ENCODE data around the gene DDX19B.
A peak's percentile ranks its signal among the peaks of the same experiment; 100 is the strongest.
"Not testable (repeated sequence)": the region's sequence is repeated elsewhere in the genome, so short reads cannot be mapped to it uniquely, and the experiment has no call there.

DDX19B gene

DNA sequence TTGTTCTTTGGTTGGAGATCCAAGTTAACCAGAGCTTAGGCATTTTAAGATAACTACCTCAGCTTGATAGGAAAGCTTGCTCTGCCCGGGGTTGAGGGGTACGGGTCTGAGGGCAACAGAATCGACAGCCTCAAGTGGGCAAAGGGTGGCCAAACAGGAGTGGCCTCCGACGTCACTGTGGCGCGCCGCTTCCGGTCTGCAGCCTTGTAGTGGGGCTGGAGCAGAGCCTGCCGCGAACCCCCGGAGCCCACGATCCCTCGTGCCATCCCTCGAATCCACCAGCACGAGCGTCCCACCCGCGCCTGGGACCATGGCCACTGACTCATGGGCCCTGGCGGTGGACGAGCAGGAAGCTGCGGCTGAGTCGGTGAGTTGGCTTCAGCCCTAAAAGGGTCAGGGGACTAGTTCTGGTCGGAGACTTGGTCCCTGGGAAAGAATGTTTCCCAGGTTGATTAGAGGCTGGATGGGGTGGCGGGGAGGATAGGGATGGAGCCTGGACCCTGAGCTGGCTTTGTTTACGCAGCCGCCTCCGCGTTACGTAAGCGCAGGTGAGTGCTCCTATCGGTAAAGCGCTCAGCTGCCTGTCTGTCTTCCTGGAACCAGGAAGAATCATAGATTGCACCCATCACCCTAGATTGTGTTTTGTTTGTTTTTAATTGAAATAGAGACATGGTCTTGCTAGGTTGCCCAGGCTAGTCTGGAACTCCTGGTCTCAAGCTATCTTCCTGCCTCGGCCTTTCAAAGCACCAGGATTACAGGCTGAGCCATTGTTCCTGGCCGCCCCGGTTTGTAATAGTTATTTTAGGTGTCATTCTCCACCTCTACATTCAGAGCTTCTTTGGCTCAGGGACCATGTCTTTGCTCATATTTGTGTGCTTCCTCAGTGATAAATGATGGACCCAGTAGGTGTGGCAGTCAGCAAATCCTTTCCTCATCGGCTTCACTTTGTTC lies at the start of gene DDX19B:
Gene DDX19B, plus strand, starts transcription at position 199 of the 951 bp plus-strand sequence. Its CDS starts 112 bp downstream, at position 311.
- no peak for DNase-seq (ENCODE audit: low read depth)

DNA sequence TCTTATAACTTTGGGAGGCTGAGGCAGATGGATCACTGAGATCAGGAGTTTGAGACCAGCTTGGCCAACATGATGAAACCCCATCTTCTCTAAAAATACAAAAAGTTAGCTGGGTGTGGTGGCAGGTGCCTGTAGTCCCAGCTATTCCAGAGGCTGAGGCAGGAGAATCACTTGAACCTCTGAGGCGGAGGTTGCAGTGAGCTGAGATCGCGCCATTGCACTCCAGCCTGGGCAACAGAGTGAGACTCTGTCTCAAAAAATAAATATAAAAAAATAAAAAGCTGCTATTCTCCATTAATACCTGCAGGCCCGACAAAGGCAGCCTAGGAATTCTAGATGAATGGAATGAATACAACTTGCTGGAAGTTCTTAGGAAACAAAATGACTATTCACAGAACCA lies 49.3 kb upstream of the DDX19B start:
- DNase-seq (ENCODE audit: low read depth): not testable (repeated sequence)

GRCh38 chr16:70250748-70251628 lies 48.0 kb upstream of the DDX19B start:
- DNase-seq (ENCODE audit: low read depth): no peak

GRCh38 chr16:70251629-70252354 lies 47.2 kb upstream of the DDX19B start, which contains the start of gene EXOSC6:
EXOSC6 (minus strand) TSS chr16:70251940; CDS start chr16:70251900, 40 bp downstream.
- DNase-seq (ENCODE audit: low read depth): peak; percentile 77

DNA sequence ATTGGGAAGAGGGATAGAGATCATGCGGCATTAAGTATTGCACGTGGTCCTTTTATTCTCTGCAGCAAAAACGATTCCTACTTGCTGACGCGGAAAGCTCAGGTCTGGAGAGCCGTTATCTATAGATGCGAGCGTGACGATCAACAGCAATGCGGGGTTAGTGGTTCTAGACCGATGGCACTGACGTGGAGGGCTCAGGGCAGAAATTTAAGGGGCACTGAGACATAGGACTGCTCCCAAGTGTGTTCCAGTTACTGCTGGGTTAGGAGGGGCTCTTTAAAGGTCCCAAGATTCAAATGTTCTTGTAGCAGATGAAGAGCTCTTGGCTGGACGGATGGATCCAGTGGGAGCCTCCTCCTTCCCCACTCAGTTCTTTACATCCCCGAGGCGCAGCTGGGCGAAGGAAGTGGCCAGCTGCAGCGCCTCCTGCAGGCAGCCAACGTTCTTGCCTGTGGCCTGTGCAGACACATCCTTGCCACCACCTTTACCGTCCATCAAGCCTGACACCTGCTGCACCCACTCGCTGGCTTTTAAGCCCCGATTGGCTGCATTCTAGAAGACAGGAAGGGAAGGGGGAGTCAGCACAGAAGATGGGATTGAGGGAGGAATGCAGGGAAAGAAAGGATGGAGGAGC lies 46.5 kb upstream of the DDX19B start:
- DNase-seq (ENCODE audit: low read depth): no peak

- DNase-seq (ENCODE audit: low read depth): no peak
These were observed 45.5 kb upstream of the DDX19B start for GRCh38 chr16:70253291-70254106.

- no peak for DNase-seq (ENCODE audit: low read depth)
These were observed 44.6 kb upstream of the DDX19B start for GRCh38 chr16:70254180-70254964.

DNA sequence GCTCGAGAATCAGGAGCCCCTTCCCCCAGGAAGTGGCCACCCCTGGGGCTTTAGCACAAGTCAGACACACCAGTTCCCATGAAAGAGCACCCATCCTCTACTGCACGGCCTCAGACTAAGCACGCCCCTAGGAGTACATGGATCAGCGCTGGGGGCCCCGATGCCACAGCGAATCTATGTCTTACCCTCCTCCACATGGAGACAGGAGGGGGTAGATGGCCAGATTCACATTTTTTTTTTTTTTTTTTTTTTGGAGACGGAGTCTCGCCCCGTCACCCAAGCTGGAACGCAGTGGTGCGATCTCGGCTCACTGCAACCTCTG lies 44.1 kb upstream of the DDX19B start:
- no peak for DNase-seq (ENCODE audit: low read depth)

DNA sequence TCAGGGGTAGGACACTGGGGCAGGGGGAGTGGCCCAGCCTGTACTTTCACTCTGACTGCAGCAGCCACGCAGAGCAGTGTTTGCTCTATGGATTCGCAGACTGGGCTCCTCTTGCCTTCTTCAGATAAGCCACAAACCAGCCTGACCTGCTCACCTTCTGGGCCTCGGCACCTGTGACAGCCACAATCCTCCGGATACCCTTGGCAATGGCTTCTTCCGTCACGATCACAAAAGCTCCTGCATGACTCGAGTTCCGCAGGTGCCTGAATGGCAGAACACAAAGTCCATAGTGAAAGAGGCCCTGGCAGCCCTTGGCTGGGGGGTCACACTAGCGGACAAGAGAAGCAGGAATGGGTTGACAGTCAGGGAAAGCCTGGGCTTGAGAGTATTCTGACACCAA lies 43.4 kb upstream of the DDX19B start:
- no peak for DNase-seq (ENCODE audit: low read depth)

- no peak for DNase-seq (ENCODE audit: low read depth)
These were observed 41.6 kb upstream of the DDX19B start for GRCh38 chr16:70257391-70257790.

DNA sequence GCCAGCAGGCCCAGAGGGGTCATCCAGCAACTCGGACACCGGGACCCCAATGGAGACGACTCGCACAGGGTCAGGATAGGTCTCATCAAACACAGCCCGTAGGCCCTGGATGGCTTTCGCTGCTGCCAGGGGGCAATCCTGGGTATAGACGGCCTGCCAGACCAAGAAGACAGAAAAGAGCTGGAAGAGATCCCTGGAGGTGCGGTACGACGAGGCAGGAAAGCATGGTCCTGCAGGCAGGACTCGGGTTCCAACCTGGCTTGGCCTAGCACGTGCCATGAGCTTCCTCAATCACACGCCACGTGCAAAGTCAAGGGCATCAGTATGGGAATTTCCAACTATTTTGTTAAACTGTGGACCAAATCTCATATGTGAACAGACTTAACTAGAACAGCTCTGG lies 40.9 kb upstream of the DDX19B start:
- no peak for DNase-seq (ENCODE audit: low read depth)

DNA sequence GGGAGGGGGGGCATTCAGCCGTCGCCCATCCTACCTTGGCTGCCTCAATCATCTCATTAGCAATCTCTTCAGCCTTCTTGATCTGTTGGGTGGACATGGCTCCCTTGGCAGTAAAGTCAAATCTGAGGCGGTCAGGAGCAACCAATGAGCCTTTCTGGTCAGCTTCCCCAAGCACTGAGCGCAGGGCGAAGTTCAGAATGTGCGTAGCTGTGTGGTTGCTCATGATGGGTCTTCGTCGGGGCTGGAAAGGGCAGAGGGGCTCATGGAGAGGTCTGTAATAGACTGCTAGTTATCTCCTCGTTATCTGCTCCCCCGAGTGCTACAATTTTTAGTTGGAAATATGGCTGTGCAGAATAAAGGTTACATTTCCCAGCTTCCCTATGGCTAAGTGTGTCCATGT lies 40.0 kb upstream of the DDX19B start:
- DNase-seq (ENCODE audit: low read depth): no peak

DNA sequence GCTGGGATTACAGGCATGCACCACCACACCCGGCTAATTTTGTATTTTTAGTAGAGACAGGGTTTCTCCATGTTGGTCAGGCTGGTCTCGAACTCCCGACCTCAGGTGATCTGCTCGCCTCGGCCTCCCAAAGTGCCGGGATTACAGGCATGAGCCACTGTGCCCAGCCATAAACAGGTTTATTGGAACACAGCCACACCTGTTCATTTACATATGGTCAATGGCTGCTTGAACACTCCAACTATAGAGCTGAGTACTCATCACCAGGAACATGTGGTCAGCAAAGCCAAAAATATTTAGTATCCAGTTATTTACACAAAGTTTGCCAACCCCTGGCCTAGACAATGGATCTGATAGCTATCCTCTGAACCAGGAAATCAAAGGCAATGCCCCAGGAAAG lies 39.1 kb upstream of the DDX19B start:
- not testable (repeated sequence) for DNase-seq (ENCODE audit: low read depth)

GRCh38 chr16:70267516-70267915 lies 31.5 kb upstream of the DDX19B start:
- no peak for DNase-seq (ENCODE audit: low read depth)

DNA sequence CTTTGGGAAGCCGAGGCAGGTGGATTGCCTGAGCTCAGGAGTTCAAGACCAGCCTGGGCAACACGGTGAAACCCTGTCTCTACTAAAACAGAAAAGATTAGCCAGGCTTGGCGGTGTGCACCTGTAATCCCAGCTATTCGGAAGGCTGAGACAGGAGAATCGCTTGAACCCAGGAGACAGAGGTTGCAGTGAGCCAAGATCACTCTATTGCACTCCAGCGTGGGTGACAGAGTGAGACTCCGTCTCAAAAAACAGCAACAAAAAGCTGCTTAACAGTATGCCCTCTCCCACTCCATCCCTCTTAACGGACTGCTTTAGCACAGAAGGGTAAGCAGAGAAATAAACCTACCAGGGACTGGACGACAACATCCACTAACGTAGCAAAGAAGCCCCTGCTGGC lies 31.1 kb upstream of the DDX19B start:
- not testable (repeated sequence) for DNase-seq (ENCODE audit: low read depth)

DNA sequence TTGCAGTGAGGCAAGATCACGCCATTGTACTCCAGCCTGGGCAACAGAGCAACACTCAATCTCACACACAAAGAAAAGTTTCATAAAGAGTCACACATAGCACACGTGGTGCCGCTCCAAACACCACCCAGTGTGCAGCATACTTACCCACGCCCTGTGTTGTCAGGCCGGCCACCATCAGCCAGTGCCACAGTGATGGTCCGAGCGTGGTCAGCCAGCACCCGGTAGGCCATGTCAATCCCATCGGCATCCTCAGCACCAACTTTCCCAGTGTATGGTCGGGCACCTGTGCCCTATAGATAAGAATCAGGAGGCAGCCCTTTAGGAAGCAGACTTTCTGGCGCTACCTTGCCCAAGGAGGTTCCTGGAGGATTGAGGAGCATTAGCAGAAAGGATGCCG lies 29.5 kb upstream of the DDX19B start:
- no peak for DNase-seq (ENCODE audit: low read depth)

GRCh38 chr16:70270176-70270575 lies 28.8 kb upstream of the DDX19B start:
- DNase-seq (ENCODE audit: low read depth): no peak

DNA sequence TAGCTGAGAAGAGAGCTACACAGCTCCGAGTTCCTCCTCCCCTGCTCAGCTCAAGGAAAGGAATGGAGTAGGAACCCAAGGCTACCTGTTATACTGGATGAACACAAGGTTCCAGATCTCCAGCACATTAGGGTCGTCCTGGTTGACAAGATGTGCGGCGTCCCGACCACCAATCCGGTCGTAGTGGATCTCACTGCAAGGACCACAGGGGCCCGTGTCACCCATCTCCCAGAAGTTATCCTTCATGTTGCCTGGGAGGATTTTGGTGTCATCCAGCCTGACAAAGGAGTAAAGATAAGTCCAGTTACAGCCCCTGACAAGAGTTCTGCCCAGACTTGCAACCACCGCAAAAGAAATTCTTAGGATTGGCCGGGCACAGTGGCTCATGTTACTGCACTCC lies 27.3 kb upstream of the DDX19B start:
- DNase-seq (ENCODE audit: low read depth): no peak

DNA sequence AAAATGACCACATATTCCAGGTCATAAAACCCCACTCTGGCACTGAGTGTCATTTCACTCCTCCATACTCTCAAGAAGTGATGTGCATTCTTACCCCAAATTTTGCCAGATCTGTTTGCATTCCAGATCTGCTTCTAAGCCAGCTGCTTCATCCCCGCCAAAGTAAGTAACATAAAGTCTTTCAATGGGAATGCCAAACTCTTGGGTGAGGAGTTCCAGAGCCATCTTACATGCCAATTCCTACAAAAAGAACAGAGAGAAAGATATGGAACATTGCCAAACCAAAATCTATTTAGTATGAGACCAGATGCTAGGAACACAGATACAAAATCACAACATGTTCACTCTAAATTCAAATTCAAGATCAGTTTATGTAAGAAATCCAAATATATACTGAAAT lies 22.6 kb upstream of the DDX19B start:
- DNase-seq (ENCODE audit: low read depth): no peak

Data from stimulated activated CD8-positive, alpha-beta memory T cell treated with anti-CD3 and anti-CD28 coated beads, Interleukin-15, amount 100 ng/mL, for 1 hour (primary cell).